ENCODE data around the gene SLC27A5. TPM values are rescaled to one million over a fixed set of nuclear protein-coding genes. Genes with fewer than 3 reads are reported as not detected.
A peak's percentile ranks its signal among the peaks of the same experiment; 100 is the strongest.

The SLC27A5 gene
- total RNA-seq, 1 donor from 2014 or later, result 6.8 TPM

DNA sequence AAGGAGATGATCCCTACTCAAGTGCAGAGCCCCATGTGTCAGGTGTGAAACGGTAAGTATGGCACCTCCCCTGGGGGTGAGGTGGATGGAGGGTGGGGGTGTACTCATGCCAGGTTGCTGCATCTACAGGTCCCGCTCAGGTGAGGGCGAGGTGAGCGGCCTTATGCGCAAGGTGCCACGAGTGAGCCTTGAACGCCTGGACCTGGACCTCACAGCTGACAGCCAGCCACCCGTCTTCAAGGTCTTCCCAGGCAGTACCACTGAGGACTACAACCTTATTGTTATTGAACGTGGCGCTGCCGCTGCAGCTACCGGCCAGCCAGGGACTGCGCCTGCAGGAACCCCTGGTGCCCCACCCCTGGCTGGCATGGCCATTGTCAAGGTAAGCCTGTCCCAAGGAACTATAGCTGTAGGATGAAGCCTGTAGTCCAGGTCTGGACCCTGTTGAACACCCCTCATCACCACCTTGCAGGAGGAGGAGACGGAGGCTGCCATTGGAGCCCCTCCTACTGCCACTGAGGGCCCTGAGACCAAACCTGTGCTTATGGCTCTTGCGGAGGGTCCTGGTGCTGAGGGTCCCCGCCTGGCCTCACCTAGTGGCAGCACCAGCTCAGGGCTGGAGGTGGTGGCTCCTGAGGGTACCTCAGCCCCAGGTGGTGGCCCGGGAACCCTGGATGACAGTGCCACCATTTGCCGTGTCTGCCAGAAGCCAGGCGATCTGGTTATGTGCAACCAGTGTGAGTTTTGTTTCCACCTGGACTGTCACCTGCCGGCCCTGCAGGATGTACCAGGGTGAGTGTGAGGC is 37.3 kb upstream of the SLC27A5 start:
- Mint-ChIP-seq H3K4me3 (ENCODE audit: unreplicated experiment) (no peak overlapping the region), H3K36me3 (ENCODE audit: low read depth, unreplicated experiment) (peaks cover 32% of the 10 kb centered on the region), H3K4me1 (ENCODE audit: low read depth, unreplicated experiment) (peaks cover 23% of the 10 kb centered on the region), H3K27ac (ENCODE audit: unreplicated experiment) (no peak overlapping the region), H3K9me3 (ENCODE audit: unreplicated experiment) (no peaks in the 10 kb centered on the region), H3K27me3 (ENCODE audit: low read depth, unreplicated experiment) (no peaks in the 10 kb centered on the region)
- DNase-seq (ENCODE audit: low read depth), result no peak
- TF ChIP-seq EZH2 (IDR thresholded peaks at IDR 0.05; ENCODE audit: insufficient read depth, low read length) (no peak), CTCF (IDR thresholded peaks at IDR 0.05; ENCODE audit: insufficient read depth, low read depth, low read length) (no peak)
- Histone ChIP-seq H3K27ac (ENCODE audit: low read depth, low read length) (no peak overlapping the region), H3K9ac (ENCODE audit: low read length) (no peak overlapping the region), H3K79me2 (ENCODE audit: insufficient read depth, low read length) (peaks cover 88% of the 10 kb centered on the region), H4K20me1 (ENCODE audit: insufficient read depth, low read length) (peaks cover 79% of the 10 kb centered on the region), H3K4me1 (ENCODE audit: insufficient read depth, low read length) (peaks cover 20% of the 10 kb centered on the region), H3K27me3 (ENCODE audit: insufficient read depth, low read length) (no peaks in the 10 kb centered on the region), H2AFZ (ENCODE audit: low read depth, low read length) (no peak overlapping the region), H3K4me3 (ENCODE audit: insufficient read depth, low read depth, low read length) (no peak overlapping the region), H3K9me3 (ENCODE audit: insufficient read depth, low read depth, low read length) (no peaks in the 10 kb centered on the region), H3K4me2 (ENCODE audit: low read length) (no peak overlapping the region), H3K36me3 (ENCODE audit: insufficient read depth, low read length) (peaks cover 56% of the 10 kb centered on the region)
- FAIRE-seq, result no peak

DNA sequence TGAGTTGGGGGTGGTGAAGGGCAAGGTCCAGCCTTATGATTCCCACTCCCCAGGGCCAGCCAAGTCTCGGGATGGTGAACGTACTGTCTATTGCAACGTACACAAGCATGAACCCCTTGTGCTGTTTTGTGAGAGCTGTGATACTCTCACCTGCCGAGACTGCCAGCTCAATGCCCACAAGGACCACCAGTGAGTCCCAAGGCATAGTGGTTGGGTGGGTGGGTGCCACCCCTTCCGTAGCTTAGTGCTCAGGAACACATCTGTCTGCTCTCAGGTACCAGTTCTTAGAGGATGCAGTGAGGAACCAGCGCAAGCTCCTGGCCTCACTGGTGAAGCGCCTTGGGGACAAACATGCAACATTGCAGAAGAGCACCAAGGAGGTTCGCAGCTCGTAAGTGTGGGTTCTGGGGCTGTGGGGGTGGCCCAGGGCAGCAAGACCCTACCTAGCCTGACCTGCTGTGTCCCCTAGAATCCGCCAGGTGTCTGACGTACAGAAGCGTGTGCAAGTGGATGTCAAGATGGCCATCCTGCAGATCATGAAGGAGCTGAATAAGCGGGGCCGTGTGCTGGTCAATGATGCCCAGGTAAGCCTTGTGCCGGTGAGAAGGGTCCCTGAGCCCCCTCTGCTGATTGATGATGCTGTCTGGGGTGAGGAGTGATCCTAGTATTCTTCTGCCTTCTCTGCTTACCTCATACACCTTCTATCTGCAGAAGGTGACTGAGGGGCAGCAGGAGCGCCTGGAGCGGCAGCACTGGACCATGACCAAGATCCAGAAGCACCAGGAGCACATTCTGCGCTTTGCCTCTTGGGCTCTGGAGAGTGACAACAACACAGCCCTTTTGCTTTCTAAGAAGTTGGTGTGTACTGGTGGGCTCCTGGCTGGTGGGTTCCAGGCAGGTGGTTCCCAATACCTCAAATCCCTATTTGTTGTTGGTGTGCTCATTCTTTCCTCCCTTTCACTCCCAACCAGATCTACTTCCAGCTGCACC is 35.8 kb upstream of the SLC27A5 start:
- DNase-seq (ENCODE audit: low read depth) (no peak), FAIRE-seq (no peak)
- peak overlapping the region; percentile 98 for H3K4me2 ChIP-seq (ENCODE audit: low read length)
- H2AFZ ChIP-seq (ENCODE audit: low read depth, low read length), result no peak overlapping the region
- H3K27me3 ChIP-seq (ENCODE audit: insufficient read depth, low read length), result peaks cover 1% of the 10 kb centered on the region
- Mint-ChIP-seq H3K9me3 (ENCODE audit: unreplicated experiment) (peaks cover 2% of the 10 kb centered on the region), H3K4me3 (ENCODE audit: unreplicated experiment) (peak overlapping the region; percentile 98), H3K36me3 (ENCODE audit: low read depth, unreplicated experiment) (peaks cover 25% of the 10 kb centered on the region), H3K4me1 (ENCODE audit: low read depth, unreplicated experiment) (peaks cover 17% of the 10 kb centered on the region), H3K27me3 (ENCODE audit: low read depth, unreplicated experiment) (peaks cover 2% of the 10 kb centered on the region), H3K27ac (ENCODE audit: unreplicated experiment) (no peak overlapping the region)
- TF ChIP-seq EZH2 (IDR thresholded peaks at IDR 0.05; ENCODE audit: insufficient read depth, low read length) (no peak), CTCF (IDR thresholded peaks at IDR 0.05; ENCODE audit: insufficient read depth, low read depth, low read length) (no peak)
- no peaks in the 10 kb centered on the region for H3K9me3 ChIP-seq (ENCODE audit: insufficient read depth, low read depth, low read length)
- peaks cover 74% of the 10 kb centered on the region for H3K79me2 ChIP-seq (ENCODE audit: insufficient read depth, low read length)
- H3K27ac ChIP-seq (ENCODE audit: low read depth, low read length), result no peak overlapping the region
- no peak overlapping the region for H3K4me3 ChIP-seq (ENCODE audit: insufficient read depth, low read depth, low read length)
- peak overlapping the region; percentile 1 for H3K9ac ChIP-seq (ENCODE audit: low read length)
- H3K36me3 ChIP-seq (ENCODE audit: insufficient read depth, low read length), result peaks cover 54% of the 10 kb centered on the region
- peaks cover 79% of the 10 kb centered on the region for H4K20me1 ChIP-seq (ENCODE audit: insufficient read depth, low read length)
- peaks cover 16% of the 10 kb centered on the region for H3K4me1 ChIP-seq (ENCODE audit: insufficient read depth, low read length)

Data from astrocyte (in vitro differentiated cells and primary cell).